GM12892 (cell line): ENCODE measurements around the gene ADIG.

ENCODE experiments used
- POLR2A ChIP-seq: IDR thresholded peaks from 2 replicates; pipeline ENCODE4 v1.6.1; 2011; ENCODE audit warnings: low read depth, low read length, control low read depth
- POLR2AphosphoS5 ChIP-seq: IDR thresholded peaks from 2 replicates; pipeline ENCODE4 v1.6.1; 2011; ENCODE audit warnings: low read depth, low read length, control low read depth

GRCh38 chr20:38569747-38570525, 11.1 kb upstream of the ADIG start:
- no peak for TF ChIP-seq POLR2AphosphoS5
- no peak for TF ChIP-seq POLR2A
